ENCODE data around the gene PPM1M. TPM values are rescaled to one million over a fixed set of nuclear protein-coding genes. Genes with fewer than 3 reads are reported as not detected.

PPM1M gene
- total RNA-seq, 8 experiments from 2014 or later = 2.6 to 20.8 (median 7.4) TPM

DNA sequence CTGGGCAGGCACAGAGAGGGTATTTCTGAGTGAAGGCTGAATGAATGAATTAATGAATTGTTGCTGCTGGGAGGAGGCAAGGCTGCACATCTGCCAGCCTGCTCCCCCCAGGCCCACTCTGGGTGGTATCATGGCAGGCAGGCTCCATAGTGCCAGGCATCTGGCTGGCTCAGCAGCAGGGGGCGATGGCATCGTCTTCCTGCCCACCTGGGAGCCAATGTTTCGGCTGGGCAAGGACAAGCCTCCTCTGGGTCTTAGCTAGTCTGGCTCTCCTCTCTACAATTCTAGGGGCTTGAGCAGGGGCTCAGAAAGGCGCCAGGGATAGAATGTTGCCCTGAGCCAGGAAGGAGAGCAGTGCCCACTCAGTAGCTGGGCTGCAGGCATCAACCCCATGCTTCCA lies 18.4 kb upstream of the PPM1M start:
- in situ Hi-C loops (cut with MboI; ENCODE audit: low pct_unique_long_range_greater_than_20kb in 2 of 9, low sequenced_read_pairs in 9 of 9, unreplicated experiment in 9 of 9) = no loop called here
- no peak overlapping the region for H3K4me3 ChIP-seq
- no peak overlapping the region for H3K27ac ChIP-seq
- H3K4me1 ChIP-seq (replicated peaks in 1 of 2) = no peaks in the 10 kb centered on the region
- ATAC-seq (replicated peaks in 6 of 8) = no peak
- 52 to 95% (median 80%) methylated on average over 3 of the region's 4 CpGs; no CpG with 5 or more reads in 7 of the 10 experiments for WGBS, 10 experiments

DNA sequence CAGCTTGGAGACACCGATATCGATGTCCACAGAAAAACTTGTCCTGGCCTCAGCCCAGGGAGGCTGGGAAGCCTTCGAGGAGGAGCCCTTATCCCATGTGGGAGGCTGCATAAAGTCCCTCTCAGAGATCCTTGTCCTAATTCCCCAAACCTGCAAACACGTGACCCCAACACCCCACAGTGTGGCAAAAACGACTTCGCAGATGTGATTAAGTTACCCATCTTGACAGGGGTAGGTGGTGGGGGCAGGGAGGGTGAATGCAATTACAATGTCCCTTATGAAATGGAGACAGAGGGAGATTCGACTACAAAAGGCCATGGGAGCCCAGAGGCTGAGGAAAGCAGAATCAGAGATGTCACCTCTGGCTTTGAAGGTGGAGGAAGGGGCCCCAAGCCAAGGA lies 17.8 kb upstream of the PPM1M start:
- in situ Hi-C loops (cut with MboI; ENCODE audit: low pct_unique_long_range_greater_than_20kb in 2 of 9, low sequenced_read_pairs in 9 of 9, unreplicated experiment in 9 of 9) = no loop called here
- no peak overlapping the region for H3K4me3 ChIP-seq
- WGBS, 10 experiments = 40 to 70% (median 69%) methylated on average over 2 to 3 of the region's 7 CpGs; no CpG with 5 or more reads in 7 of the 10 experiments
- no peak for ATAC-seq (replicated peaks in 6 of 8)
- no peaks in the 10 kb centered on the region for H3K4me1 ChIP-seq (replicated peaks in 1 of 2)
- H3K27ac ChIP-seq = no peak overlapping the region

DNA sequence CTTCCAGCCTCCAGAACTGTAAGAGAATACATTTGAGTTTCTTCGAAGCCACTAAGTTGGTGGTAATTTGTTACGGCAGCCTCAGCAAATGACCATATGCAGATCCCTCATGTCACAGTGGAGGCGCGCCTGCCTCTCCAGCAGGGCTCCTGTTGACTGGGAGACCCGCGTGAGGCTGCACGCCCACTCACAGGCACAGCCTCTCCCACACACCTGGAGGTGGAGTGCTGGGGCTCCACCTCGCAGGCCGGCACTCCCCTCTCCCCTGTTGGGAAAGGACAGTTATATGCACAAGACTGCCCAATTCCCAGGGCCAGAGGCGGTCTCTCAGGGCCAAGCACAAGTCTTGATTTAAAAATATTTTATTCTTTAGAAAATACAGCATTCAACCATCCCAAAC lies 17.3 kb upstream of the PPM1M start:
- Histone ChIP-seq H3K4me1 (replicated peaks in 1 of 2) (peaks cover 0 to 3% of the 10 kb centered on the region in 2 donors), H3K27ac (no peak overlapping the region), H3K4me3 (no peak overlapping the region)
- 70 to 100% (median 75%) methylated on average over 1 to 4 of the region's 10 CpGs; no CpG with 5 or more reads in 7 of the 10 experiments for WGBS, 10 experiments
- ATAC-seq (replicated peaks in 6 of 8) = no peak
- in situ Hi-C loops (cut with MboI; ENCODE audit: low pct_unique_long_range_greater_than_20kb in 2 of 9, low sequenced_read_pairs in 9 of 9, unreplicated experiment in 9 of 9) = no loop called here

DNA sequence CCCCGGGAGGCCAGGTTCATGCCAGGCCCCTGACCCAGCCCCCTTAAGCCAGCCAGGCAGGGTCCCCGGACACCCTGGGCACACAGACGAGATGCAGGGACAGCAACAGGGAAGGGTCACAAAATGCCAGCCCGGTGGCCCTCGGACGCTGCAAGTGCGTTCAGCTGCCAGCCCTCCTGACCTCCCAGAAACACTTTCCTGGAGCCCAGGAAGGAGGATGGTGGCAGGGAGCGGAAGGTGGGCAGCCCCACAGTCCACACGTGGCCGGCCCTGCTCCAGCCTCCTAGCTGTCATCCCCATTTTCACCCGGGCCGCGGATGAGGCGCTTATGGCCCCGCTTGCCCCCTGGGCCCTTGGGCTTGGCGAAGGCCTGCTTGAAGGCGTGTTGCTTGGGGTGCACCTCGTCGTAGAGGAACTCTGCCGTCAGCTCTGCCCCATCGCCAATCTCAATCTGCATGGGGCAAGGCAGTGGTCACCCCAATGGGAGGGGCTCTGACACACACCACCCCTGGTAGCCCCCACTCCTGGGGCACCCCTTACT lies 16.7 kb upstream of the PPM1M start:
- Histone ChIP-seq H3K27ac (no peak overlapping the region), H3K4me1 (replicated peaks in 1 of 2) (peaks cover 0 to 3% of the 10 kb centered on the region in 2 donors), H3K4me3 (no peak overlapping the region)
- in situ Hi-C loops (cut with MboI; ENCODE audit: low pct_unique_long_range_greater_than_20kb in 2 of 9, low sequenced_read_pairs in 9 of 9, unreplicated experiment in 9 of 9) = no loop called here
- no peak for ATAC-seq (replicated peaks in 6 of 8)
- WGBS, 10 experiments = 87 to 93% methylated on average over 3 of the region's 21 CpGs; no CpG with 5 or more reads in 8 of the 10 experiments

DNA sequence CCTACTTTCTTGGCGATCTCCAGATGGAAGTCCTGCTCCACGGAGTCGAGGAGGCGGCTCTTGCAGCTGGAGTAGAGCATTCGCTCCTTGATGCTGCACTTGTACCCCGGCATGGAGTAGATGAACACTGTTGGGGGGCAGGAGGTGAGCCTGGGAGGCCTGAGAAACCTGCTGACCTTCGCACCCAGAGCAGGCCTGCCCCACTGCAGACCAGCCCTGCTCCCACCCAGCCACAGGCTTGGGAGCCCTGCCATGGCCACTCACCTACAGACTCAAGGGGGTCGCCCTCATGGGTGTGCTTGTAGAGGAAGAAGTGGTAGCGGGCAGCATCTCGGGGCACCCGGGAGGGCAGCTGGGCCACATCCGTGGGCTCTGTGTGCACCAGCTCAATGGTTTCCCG lies 15.9 kb upstream of the PPM1M start:
- in situ Hi-C loops (cut with MboI; ENCODE audit: low pct_unique_long_range_greater_than_20kb in 2 of 9, low sequenced_read_pairs in 9 of 9, unreplicated experiment in 9 of 9) = no loop called here
- WGBS, 10 experiments = 85 to 94% (median 91%) methylated on average over 2 to 4 of the region's 13 CpGs; no CpG with 5 or more reads in 6 of the 10 experiments
- H3K4me3 ChIP-seq = no peak overlapping the region
- ATAC-seq (replicated peaks in 6 of 8) = no peak
- H3K4me1 ChIP-seq (replicated peaks in 1 of 2) = peaks cover 0 to 3% of the 10 kb centered on the region in 2 donors
- H3K27ac ChIP-seq = no peak overlapping the region

DNA sequence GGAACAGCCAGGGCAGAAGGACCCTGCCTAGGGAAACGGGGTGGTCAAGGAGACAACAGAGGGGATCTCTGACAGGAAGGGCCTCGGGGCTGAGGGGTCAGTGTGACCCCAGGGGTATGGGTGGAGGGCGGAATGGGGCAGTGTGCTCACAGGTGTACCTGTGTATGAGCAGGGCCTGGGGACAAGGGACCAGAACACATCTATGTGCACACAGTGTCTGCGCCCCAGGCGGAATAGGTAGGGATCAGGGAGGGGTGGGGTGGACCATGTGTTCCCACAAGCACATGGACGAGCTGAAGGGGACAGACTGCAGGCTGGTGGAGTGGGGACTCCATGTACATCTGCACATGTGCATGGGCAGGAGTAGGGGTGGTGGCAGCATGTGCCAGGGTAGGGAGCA lies 15.1 kb upstream of the PPM1M start:
- Histone ChIP-seq H3K4me1 (replicated peaks in 1 of 2) (peaks cover 0 to 3% of the 10 kb centered on the region in 2 donors), H3K27ac (no peak overlapping the region), H3K4me3 (no peak overlapping the region)
- WGBS, 10 experiments = 100% methylated on average over 2 of the region's 6 CpGs; no CpG with 5 or more reads in 9 of the 10 experiments
- in situ Hi-C loops (cut with MboI; ENCODE audit: low pct_unique_long_range_greater_than_20kb in 2 of 9, low sequenced_read_pairs in 9 of 9, unreplicated experiment in 9 of 9) = no loop called here
- ATAC-seq (replicated peaks in 6 of 8) = no peak

DNA sequence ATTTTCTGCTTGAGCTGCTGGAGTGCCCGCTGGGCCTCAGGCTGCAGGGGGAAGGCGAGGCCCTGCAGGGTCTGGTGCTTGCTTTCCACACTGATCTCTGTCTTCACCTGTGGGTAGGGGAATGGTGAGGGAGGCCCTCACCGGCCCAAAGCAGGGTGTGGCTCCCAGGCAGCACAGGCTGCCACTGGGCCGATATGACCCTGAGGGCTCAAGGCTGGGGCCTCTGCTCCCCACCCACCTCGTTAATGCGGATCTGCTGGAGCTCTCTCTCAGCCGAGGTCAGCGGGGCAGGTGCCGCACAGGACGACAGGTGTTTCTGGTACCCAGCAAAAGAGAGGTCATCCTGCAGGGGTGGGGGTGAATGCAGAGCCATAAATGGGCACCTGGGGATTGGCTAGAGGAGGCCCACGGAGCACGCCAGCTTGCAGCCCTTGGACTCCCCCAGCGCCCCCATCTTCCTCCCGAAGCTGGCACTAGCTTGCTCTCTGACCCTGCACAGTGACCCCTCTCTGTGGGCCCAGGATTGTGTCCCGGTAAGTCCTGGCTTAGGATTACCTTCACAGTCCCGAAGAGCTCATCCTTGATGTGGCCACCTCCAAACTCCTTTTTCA lies 14.6 kb upstream of the PPM1M start:
- Histone ChIP-seq H3K27ac (no peak overlapping the region), H3K4me3 (no peak overlapping the region), H3K4me1 (replicated peaks in 1 of 2) (peaks cover 0 to 3% of the 10 kb centered on the region in 2 donors)
- in situ Hi-C loops (cut with MboI; ENCODE audit: low pct_unique_long_range_greater_than_20kb in 2 of 9, low sequenced_read_pairs in 9 of 9, unreplicated experiment in 9 of 9) = no loop called here
- WGBS, 10 experiments = 62 to 100% (median 91%) methylated on average over 1 to 8 of the region's 16 CpGs; no CpG with 5 or more reads in 6 of the 10 experiments
- ATAC-seq (replicated peaks in 6 of 8) = no peak

DNA sequence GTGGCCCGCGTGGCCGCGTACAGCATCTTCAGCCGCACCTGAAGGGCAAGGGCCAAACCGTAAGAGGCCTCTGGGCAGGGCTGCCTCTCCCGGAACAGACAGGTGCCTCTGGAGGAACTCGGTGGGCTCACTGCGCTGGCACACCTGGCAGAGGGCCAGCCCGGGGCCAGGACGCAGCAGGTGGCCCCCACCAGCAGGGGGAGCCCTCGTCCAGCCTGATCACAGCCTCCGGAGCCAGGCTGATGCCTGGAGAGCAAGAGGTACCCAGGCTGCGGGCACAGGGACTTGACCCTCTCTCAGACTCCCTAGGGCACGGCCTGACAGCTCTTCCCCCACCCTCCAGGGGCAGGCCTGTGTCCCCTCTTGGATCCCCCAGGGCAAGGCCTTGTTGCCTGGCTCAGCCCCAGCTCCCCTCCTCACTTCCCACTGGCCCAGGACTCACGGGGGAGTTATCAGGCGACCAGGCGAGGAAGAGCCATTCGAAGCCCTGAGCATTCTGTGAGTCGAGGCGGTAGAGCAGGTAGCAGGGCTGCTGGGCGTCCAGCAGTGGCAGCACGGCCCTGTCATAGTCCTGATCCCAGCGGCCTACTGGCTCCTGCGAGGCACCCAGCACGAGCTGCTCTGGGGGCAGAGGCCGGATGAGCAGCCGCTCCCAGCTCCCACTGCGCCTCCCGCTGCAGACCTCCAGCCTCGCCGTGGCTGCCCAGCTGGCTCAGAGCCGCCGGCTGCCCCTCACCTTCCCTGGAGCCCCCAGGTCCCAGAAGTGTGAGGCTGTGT lies 13.9 kb upstream of the PPM1M start:
- in situ Hi-C loops (cut with MboI; ENCODE audit: low pct_unique_long_range_greater_than_20kb in 2 of 9, low sequenced_read_pairs in 9 of 9, unreplicated experiment in 9 of 9) = no loop called here
- 62 to 100% (median 90%) methylated on average over 4 to 15 of the region's 34 CpGs; no CpG with 5 or more reads in 6 of the 10 experiments for WGBS, 10 experiments
- ATAC-seq (replicated peaks in 6 of 8) = peak in 7 of 8 experiments; percentile 27 to 84 (median 42)

DNA sequence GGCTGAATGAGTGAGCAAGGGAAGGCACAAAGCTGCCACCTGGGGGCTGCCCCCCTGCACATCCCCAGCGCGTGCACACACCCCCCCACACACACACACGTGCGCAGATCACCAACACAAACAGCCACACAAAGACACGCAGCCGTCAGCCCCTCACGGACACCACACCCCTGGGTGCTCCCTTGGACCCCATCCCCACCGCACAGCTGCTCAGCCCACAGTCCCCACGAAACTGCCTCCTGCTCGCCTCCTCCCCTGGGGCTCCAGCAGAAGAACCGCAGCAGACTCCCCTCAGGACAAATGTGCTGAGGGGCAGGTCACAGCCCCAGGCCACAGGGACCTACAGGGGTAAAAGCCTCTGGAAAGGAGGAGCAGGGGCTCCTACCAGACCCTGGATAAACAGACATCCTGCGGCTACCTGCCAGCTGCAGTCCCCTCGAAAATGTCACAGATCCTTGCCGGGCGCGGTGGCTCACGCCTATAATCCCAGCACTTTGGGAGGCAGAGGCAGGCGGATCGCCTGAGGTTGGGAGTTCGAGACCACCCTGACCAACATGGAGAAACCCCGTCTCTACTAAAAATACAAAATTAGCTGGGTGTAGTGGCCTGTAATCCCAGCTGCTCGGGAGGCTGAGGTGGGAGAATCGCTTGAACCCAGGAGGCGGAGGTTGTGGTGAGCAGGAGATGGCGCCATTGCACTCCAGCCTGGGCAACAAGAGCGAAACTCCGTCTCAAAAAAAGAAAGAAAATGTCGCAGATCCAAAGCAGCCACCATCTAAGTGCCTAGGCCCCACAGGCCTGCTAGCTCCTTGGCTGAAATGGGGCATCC lies 13.1 kb upstream of the PPM1M start:
- Histone ChIP-seq H3K4me1 (replicated peaks in 1 of 2) (peaks cover 13 to 17% of the 10 kb centered on the region in 2 donors), H3K4me3 (no peak overlapping the region), H3K27ac (no peak overlapping the region)
- in situ Hi-C loops (cut with MboI; ENCODE audit: low pct_unique_long_range_greater_than_20kb in 2 of 9, low sequenced_read_pairs in 9 of 9, unreplicated experiment in 9 of 9) = no loop called here
- 78 to 100% (median 84%) methylated on average over 1 to 14 of the region's 28 CpGs; no CpG with 5 or more reads in 2 of the 10 experiments for WGBS, 10 experiments
- ATAC-seq (replicated peaks in 6 of 8) = no peak

More for the DNA sequence above, 13.9 kb upstream of the PPM1M start:
- H3K4me3 ChIP-seq = no peak overlapping the region
- peaks cover 5 to 9% of the 10 kb centered on the region in 2 donors for H3K4me1 ChIP-seq (replicated peaks in 1 of 2)
- no peak overlapping the region for H3K27ac ChIP-seq

DNA sequence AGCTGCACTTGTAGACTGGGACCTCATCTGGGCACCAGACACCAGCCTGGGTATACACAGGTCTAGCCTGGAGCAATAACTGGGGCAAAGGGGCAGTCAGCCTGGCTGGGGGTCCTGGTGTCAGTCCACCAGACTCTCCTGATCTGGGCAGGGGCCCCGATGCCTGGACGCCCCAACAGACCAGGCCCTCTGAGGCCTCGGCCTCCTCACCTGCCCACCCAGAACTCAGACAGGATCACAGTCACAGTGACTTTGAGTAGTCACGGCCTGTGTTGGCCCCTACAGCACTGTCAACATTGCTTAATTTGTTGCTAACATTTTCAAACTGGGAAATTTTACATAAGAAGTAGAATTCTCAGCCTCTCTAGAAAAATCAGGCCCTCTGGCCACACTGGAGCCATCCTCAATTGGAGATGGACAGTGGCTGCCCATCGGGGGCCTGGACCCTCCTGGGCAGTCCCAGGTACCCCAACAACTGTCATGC lies 12.4 kb upstream of the PPM1M start:
- WGBS, 10 experiments = 90 to 100% methylated on average over 2 to 4 of the region's 5 CpGs; no CpG with 5 or more reads in 8 of the 10 experiments
- no peak for ATAC-seq (replicated peaks in 6 of 8)
- no peak overlapping the region for H3K4me3 ChIP-seq
- H3K27ac ChIP-seq = no peak overlapping the region
- peaks cover 20 to 22% of the 10 kb centered on the region in 2 donors for H3K4me1 ChIP-seq (replicated peaks in 1 of 2)
- in situ Hi-C loops (cut with MboI; ENCODE audit: low pct_unique_long_range_greater_than_20kb in 2 of 9, low sequenced_read_pairs in 9 of 9, unreplicated experiment in 9 of 9) = no loop called here

DNA sequence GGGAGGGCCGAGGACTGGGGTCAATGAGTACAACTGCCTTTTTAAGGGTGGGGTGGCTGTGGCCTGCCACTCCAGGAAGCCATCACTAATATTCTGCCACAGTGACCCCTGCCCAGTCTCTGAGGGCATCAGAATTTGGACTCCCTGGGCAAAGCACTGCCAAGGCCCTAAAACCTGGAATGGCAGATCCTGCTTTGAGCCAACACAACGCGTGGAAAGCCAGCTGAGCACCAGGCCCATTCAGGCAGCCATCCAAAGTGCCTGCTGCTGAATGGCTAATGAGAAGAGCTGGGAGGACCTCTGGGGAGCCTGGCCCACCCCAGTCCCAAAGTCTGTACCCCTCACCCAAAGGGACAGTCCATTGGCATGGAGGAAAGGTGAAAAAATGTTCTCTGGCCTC lies 11.6 kb upstream of the PPM1M start:
- Histone ChIP-seq H3K4me1 (replicated peaks in 1 of 2) (peaks cover 22% of the 10 kb centered on the region in 2 donors), H3K4me3 (no peak overlapping the region), H3K27ac (no peak overlapping the region)
- in situ Hi-C loops (cut with MboI; ENCODE audit: low pct_unique_long_range_greater_than_20kb in 2 of 9, low sequenced_read_pairs in 9 of 9, unreplicated experiment in 9 of 9) = no loop called here
- no peak for ATAC-seq (replicated peaks in 6 of 8)
- WGBS, 10 experiments = 100% methylated on average over 1 to 2 of the region's 3 CpGs; no CpG with 5 or more reads in 7 of the 10 experiments

DNA sequence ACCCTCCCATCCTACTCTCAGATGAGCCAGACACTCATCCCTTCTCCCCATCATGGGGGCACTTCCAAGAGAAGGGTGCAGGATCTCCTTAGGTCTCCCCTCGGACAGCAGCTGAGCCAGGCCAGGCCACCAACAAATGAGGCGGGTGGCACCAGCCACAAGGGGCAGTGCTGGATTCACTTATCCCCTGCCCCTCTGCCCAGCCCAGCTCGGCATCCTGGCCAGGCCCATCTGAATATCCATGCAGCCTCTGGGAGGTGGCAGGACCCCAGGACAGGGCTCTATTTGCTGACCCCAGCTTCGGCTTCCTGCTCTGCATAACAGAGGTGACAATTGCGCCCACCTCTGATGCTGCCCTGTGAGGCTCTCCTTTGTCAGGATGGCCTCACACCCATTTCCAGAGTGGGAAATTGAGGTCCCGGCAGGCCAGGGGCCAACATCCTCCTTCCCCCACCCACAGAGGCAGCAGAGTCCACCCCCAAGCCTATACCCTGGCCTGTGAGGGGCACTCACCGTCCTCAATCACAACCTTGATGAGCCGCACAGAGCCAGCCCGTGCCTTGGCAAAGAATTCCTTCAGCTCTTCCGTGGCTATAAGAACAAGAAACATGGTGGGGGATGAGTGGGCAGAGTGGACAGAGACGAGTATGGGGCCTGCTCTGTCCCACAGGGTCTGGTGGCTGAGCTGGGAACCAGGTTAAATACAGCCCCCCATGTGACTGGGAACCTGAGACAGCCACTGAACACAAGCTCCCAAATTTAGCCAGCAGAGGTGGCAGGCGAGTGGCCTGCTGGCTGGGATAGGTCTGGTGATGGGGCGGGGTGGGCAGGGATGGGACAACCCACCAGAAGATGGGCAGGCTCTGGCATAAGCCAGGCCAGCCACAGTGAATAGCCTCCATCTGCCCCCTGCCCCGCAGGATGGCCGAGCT lies 10.8 kb upstream of the PPM1M start:
- H3K4me3 ChIP-seq = no peak overlapping the region
- no peak overlapping the region for H3K27ac ChIP-seq
- no peak for ATAC-seq (replicated peaks in 6 of 8)
- WGBS, 10 experiments = 53 to 100% (median 90%) methylated on average over 1 to 3 of the region's 15 CpGs; no CpG with 5 or more reads in 7 of the 10 experiments
- in situ Hi-C loops (cut with MboI; ENCODE audit: low pct_unique_long_range_greater_than_20kb in 2 of 9, low sequenced_read_pairs in 9 of 9, unreplicated experiment in 9 of 9) = no loop called here
- H3K4me1 ChIP-seq (replicated peaks in 1 of 2) = peaks cover 23 to 24% of the 10 kb centered on the region in 2 donors
